HepG2 (cell line): ENCODE data around the gene TRERF1. TPM values are rescaled to one million over a fixed set of nuclear protein-coding genes. Genes with fewer than 3 reads are reported as not detected.

Experiments
- ATAC-seq: fragments of 200-7000 bp; cut with Tn5 transposase; 3 replicates; pipeline ENCODE4 v1.9.1; 2020; ENCODE audit warnings: mild to moderate bottlenecking, moderate library complexity
- BruUV-seq: library from RNA; stranded (reverse); fragments of 400-500 nt; replicated peaks from 2 replicates; lab custom pipeline; 2021; lab: Mats Ljungman, UMichigan
- CTCF ChIA-PET: fragments of 300-600 bp; formaldehyde crosslinking; extraction: SDS; loops from one replicate; lab custom pipeline; 2021; ENCODE audit warnings: low total read pairs, inconsistent platforms, low intra/inter-chr PET ratio; lab: Yijun Ruan, JAX
- POLR2A ChIA-PET: fragments of 350-600 bp; sonication (Branson Sonifier 250); formaldehyde crosslinking; loops from one replicate; lab custom pipeline; 2020; ENCODE audit warnings: antibody characterized with exemption, inconsistent platforms; lab: Yijun Ruan, JAX
- DNase-seq: peaks from one replicate; pipeline ENCODE4 v3.0.0-alpha.2; 2015; ENCODE audit warnings: low spot score
- FAIRE-seq: peaks from 3 replicates; lab custom pipeline; 2011; peaks lifted over from hg19 to GRCh38; lab: Jason Lieb, UNC
- H2AFZ ChIP-seq: one replicate; pipeline ENCODE4 v1.6.1; 2011; ENCODE audit warnings: low read length, inconsistent platforms
- H3K27ac ChIP-seq: fragments of 300-600 bp; 3 replicates; pipeline ENCODE4 v1.8.0; 2011; ENCODE audit warnings: mixed run types, mild to moderate bottlenecking, mixed read lengths, low read length, inconsistent platforms; ENCODE audit not compliant: insufficient read depth; ENCODE audit errors: extremely low read length
- H3K27me3 ChIP-seq, 2 experiments: fragments of 200-600 bp in 1 of 2; 2 replicates in 1 of 2; 3 replicates in 1 of 2; pipeline versions ENCODE4 v1.6.0 to v1.8.0; 2011; ENCODE audit warnings: low read length in 2 of 2, mild to moderate bottlenecking in 2 of 2, moderate library complexity in 2 of 2, inconsistent platforms in 1 of 2; ENCODE audit not compliant: insufficient read depth in 2 of 2, control insufficient read depth in 1 of 2
- H3K36me3 ChIP-seq, 2 experiments: fragments of 200-600 bp in 1 of 2; replicated peaks in 1 of 2; 2 replicates in 1 of 2; 3 replicates in 1 of 2; pipeline versions ENCODE4 v1.5.1 to v1.8.0; 2011; ENCODE audit warnings: low read length in 2 of 2, inconsistent platforms in 1 of 2; ENCODE audit not compliant: insufficient read depth in 2 of 2, control insufficient read depth in 1 of 2
- H3K4me1 ChIP-seq: 2 replicates; pipeline ENCODE4 v1.5.1; 2012; ENCODE audit warnings: low read length, inconsistent platforms; ENCODE audit not compliant: insufficient read depth
- H3K4me2 ChIP-seq: 2 replicates; pipeline ENCODE4 v1.6.0; 2011; ENCODE audit warnings: low read depth, low read length, inconsistent platforms
- H3K4me3 ChIP-seq, 3 experiments: fragments of 200-600 bp in 1 of 3; sonication (generic), shearing (Covaris generic) in 1 of 3; replicated peaks in 1 of 3; 2 replicates each; pipeline ENCODE4 v1.5.1; 2011 to 2016; ENCODE audit warnings: low read length in 3 of 3, inconsistent platforms in 2 of 3, low read depth in 2 of 3, mild to moderate bottlenecking in 2 of 3, control low read depth in 1 of 3, mixed read lengths in 1 of 3; ENCODE audit not compliant: insufficient read depth in 1 of 3
- H3K79me2 ChIP-seq: one replicate; pipeline ENCODE4 v1.6.1; 2011; ENCODE audit warnings: low read length, inconsistent platforms; ENCODE audit not compliant: insufficient read depth
- H3K9ac ChIP-seq: 2 replicates; pipeline ENCODE4 v1.6.0; 2011; ENCODE audit warnings: mild to moderate bottlenecking, low read depth, low read length, inconsistent platforms; ENCODE audit not compliant: insufficient read depth
- H3K9me3 ChIP-seq: 2 replicates; pipeline ENCODE4 v1.5.1; 2012; ENCODE audit warnings: mild to moderate bottlenecking, low read length
- H4K20me1 ChIP-seq: 2 replicates; pipeline ENCODE4 v1.6.0; 2011; ENCODE audit warnings: inconsistent platforms, mild to moderate bottlenecking, low read length, moderate library complexity; ENCODE audit not compliant: insufficient read depth
- EZH2 ChIP-seq: conservative IDR thresholded peaks from 2 replicates; pipeline ENCODE4 v1.6.1; 2012; ENCODE audit warnings: mild to moderate bottlenecking, low read depth, low read length, moderate library complexity
- GATAD1 ChIP-seq: IDR thresholded peaks from 2 replicates; pipeline ENCODE4 v1.6.1; 2016; ENCODE audit warnings: missing genetic modification reagents, missing compliant biosample characterization
- HIVEP1 ChIP-seq: sonication (generic); formaldehyde crosslinking; IDR thresholded peaks from 2 replicates; pipeline ENCODE4 v1.4.0; 2020; ENCODE audit warnings: mild to moderate bottlenecking, missing genetic modification reagents
- MBD4 ChIP-seq: IDR thresholded peaks from 2 replicates; pipeline ENCODE4 v1.6.1; 2012; ENCODE audit warnings: low read length, inconsistent platforms, borderline replicate concordance
- MXD3 ChIP-seq: IDR thresholded peaks from 2 replicates; pipeline ENCODE4 v1.6.1; 2016; ENCODE audit warnings: mild to moderate bottlenecking, missing biosample characterization, missing genetic modification reagents
- RARA ChIP-seq: IDR thresholded peaks from 2 replicates; pipeline ENCODE4 v1.6.1; 2016; ENCODE audit warnings: missing genetic modification reagents, missing compliant biosample characterization
- SMAD9 ChIP-seq: sonication (generic); formaldehyde crosslinking; IDR thresholded peaks from 2 replicates; pipeline ENCODE4 v1.5.1; 2020; ENCODE audit warnings: mild to moderate bottlenecking, missing genetic modification reagents
- TAF1 ChIP-seq: sonication (generic); formaldehyde crosslinking; IDR thresholded peaks from 2 replicates; pipeline ENCODE4 v1.4.0; 2020; ENCODE audit warnings: missing genetic modification reagents
- ZFAT ChIP-seq: sonication (generic); formaldehyde crosslinking; conservative IDR thresholded peaks from 2 replicates; pipeline ENCODE4 v1.8.1; 2023; ENCODE audit warnings: missing genetic modification reagents, inconsistent platforms
- ZFP90 ChIP-seq: sonication (generic); formaldehyde crosslinking; IDR thresholded peaks from 2 replicates; pipeline ENCODE4 v1.8.0; 2022; ENCODE audit warnings: missing genetic modification reagents, mild to moderate bottlenecking, inconsistent platforms, borderline replicate concordance
- ZNF709 ChIP-seq: sonication (generic); formaldehyde crosslinking; IDR thresholded peaks from 2 replicates; pipeline ENCODE4 v1.5.0; 2020; ENCODE audit warnings: mild to moderate bottlenecking, missing genetic modification reagents
- WGBS: methylation state at CpG from one replicate; pipeline ENCODE4 v1.1.6; 2017; ENCODE audit warnings: low lambda C conversion rate; 5-methylcytosine and 5-hydroxymethylcytosine counted together
- in situ Hi-C: cut with HindIII; loops from 2 replicates; pipeline ENCODE4 v1.10.0; 2017; ENCODE audit warnings: low pct_unique_long_range_greater_than_20kb; ENCODE audit not compliant: extremely low pct_ligation_motif_present
- intact Hi-C: fragments of 100-400 bp; cut with micrococcal nuclease; formaldehyde crosslinking; loops from one replicate; pipeline ENCODE4 v1.10.0; 2022; ENCODE audit not compliant: unreplicated experiment
- polyA plus RNA-seq, 8 experiments: library from polyadenylated mRNA; depleted of rRNA in 3 of 8; stranded (reverse) in 7 of 8; unstranded in 1 of 8; fragments of >200 nt; fragmentation: Illumina TruSeq in 4 of 8; extraction: Trizol in 4 of 8; gene quantifications; 2 replicates each; pipeline versions ENCODE4 v1.2.1 to v1.2.3, GENCODE V29; 2011 to 2016; ENCODE audit warnings: low read depth in 4 of 8, missing spikeins in 1 of 8, mixed read lengths in 1 of 8; ENCODE audit not compliant: insufficient read depth in 1 of 8
- total RNA-seq, 5 experiments: library from RNA; depleted of rRNA; stranded (reverse); fragments of >200 nt; fragmentation: Illumina TruSeq; extraction: Trizol; gene quantifications; 2 replicates each; pipeline ENCODE4 v1.2.3, GENCODE V29; 2016; ENCODE audit warnings: low read depth in 1 of 5
- TF ChIP-seq, protein P1 (sequence below), 2 experiments: IDR thresholded peaks; 2 replicates each; pipeline ENCODE4 v1.6.1; 2011 to 2012; ENCODE audit warnings: low read length in 2 of 2, borderline replicate concordance in 1 of 2, low read depth in 1 of 2, mild to moderate bottlenecking in 1 of 2, moderate library complexity in 1 of 2

Gene TRERF1
- total and polyA plus RNA-seq, 2 of the 13 experiments (the other 11 are each of a cell fraction or from before 2014, with no cell fraction given): 0.02 TPM; not detected in 1

- TF ChIP-seq EZH2: no peak
- TF ChIP-seq RARA: no peak
- TF ChIP-seq, protein P1, sequence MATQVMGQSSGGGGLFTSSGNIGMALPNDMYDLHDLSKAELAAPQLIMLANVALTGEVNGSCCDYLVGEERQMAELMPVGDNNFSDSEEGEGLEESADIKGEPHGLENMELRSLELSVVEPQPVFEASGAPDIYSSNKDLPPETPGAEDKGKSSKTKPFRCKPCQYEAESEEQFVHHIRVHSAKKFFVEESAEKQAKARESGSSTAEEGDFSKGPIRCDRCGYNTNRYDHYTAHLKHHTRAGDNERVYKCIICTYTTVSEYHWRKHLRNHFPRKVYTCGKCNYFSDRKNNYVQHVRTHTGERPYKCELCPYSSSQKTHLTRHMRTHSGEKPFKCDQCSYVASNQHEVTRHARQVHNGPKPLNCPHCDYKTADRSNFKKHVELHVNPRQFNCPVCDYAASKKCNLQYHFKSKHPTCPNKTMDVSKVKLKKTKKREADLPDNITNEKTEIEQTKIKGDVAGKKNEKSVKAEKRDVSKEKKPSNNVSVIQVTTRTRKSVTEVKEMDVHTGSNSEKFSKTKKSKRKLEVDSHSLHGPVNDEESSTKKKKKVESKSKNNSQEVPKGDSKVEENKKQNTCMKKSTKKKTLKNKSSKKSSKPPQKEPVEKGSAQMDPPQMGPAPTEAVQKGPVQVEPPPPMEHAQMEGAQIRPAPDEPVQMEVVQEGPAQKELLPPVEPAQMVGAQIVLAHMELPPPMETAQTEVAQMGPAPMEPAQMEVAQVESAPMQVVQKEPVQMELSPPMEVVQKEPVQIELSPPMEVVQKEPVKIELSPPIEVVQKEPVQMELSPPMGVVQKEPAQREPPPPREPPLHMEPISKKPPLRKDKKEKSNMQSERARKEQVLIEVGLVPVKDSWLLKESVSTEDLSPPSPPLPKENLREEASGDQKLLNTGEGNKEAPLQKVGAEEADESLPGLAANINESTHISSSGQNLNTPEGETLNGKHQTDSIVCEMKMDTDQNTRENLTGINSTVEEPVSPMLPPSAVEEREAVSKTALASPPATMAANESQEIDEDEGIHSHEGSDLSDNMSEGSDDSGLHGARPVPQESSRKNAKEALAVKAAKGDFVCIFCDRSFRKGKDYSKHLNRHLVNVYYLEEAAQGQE (IDR thresholded peaks at IDR 0.05; ENCODE audit: borderline replicate concordance in 1 of 2, low read depth in 1 of 2, low read length in 2 of 2): no peak
- TF ChIP-seq ZFP90 (CRISPR knock-in tag): no peak
- no peak for TF ChIP-seq ZNF709 (CRISPR knock-in tag)
- TF ChIP-seq MBD4: no peak
- no peak for TF ChIP-seq MXD3
- no peak for TF ChIP-seq GATAD1 (CRISPR knock-in tag)
- TF ChIP-seq TAF1: no peak
- no peak for TF ChIP-seq ZFAT (CRISPR knock-in tag)
- no peak for TF ChIP-seq HIVEP1 (CRISPR knock-in tag)
- TF ChIP-seq SMAD9 (CRISPR knock-in tag): no peak
- no peak overlapping the region for H2AFZ ChIP-seq
- no TSS peak for BruUV-seq
- ATAC-seq (no peak), FAIRE-seq (no peak), DNase-seq (no peak)
- peaks cover 2 to 16% of the 10 kb centered on the region in 2 experiments; a peak in 4 of 5 replicates for H3K27me3 ChIP-seq
- no peaks in the 10 kb centered on the region for H4K20me1 ChIP-seq
- intact Hi-C loops (no loop called here), in situ Hi-C loops (no loop called here)
- H3K4me2 ChIP-seq: no peak overlapping the region
- no peaks in the 10 kb centered on the region for H3K36me3 ChIP-seq
- ChIA-PET CTCF (no interaction called here), POLR2A (no interaction called here)
- H3K27ac ChIP-seq: no peak overlapping the region
- H3K9ac ChIP-seq: no peak overlapping the region
- no peaks in the 10 kb centered on the region for H3K79me2 ChIP-seq
- no peak overlapping the region for H3K4me3 ChIP-seq
- H3K9me3 ChIP-seq: no peaks in the 10 kb centered on the region
- H3K4me1 ChIP-seq: peaks cover 19% of the 10 kb centered on the region
- WGBS: 59% methylated on average over 12 of the region's 12 CpGs
Measured at GRCh38 chr6:42275376-42276033, 176.2 kb downstream of the TRERF1 start.
